Subcutaneous adipose tissue (tissue), 4 donors: ENCODE data around the gene GALK1. TPM values are rescaled to one million over a fixed set of nuclear protein-coding genes. Genes with fewer than 3 reads are reported as not detected.

Experiments used
- total RNA-seq, 4 donors: library from RNA; depleted of rRNA; stranded (reverse); fragments of >200 nt; gene quantifications; one replicate each; pipeline ENCODE4 v1.1.0, GENCODE V29; 2016
- TF ChIP-seq, protein P1 (sequence below): fragments of 450-650 bp; IDR thresholded peaks from one replicate; pipeline ENCODE4 v1.5.1; 2016; ENCODE audit warnings: low read depth, mild to moderate bottlenecking, control low read depth, antibody characterized with exemption, moderate library complexity

Gene GALK1
- total RNA-seq, 4 donors from 2014 or later = 13.2 to 31.3 (median 24.5) TPM

DNA sequence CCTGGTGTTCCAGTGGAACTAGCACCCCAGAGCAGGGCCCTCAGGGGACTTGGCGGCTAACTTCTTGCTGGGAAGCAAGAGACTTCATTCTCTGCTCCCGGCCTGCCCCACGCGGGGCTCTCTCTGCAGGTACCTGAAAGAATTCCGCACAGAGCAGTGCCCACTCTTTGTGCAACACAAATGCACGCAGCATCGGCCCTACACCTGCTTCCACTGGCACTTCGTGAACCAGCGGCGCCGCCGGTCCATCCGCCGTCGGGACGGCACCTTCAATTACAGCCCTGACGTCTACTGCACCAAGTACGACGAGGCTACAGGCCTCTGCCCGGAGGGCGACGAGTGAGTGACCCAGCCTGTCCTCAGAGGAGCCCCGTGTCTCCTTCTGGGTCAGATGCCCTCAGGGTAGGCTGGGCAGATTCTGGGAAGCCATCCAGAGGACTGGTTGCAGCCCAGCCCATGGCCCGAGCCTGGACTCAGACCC, 44.7 kb upstream of the GALK1 start:
- TF ChIP-seq, protein P1, sequence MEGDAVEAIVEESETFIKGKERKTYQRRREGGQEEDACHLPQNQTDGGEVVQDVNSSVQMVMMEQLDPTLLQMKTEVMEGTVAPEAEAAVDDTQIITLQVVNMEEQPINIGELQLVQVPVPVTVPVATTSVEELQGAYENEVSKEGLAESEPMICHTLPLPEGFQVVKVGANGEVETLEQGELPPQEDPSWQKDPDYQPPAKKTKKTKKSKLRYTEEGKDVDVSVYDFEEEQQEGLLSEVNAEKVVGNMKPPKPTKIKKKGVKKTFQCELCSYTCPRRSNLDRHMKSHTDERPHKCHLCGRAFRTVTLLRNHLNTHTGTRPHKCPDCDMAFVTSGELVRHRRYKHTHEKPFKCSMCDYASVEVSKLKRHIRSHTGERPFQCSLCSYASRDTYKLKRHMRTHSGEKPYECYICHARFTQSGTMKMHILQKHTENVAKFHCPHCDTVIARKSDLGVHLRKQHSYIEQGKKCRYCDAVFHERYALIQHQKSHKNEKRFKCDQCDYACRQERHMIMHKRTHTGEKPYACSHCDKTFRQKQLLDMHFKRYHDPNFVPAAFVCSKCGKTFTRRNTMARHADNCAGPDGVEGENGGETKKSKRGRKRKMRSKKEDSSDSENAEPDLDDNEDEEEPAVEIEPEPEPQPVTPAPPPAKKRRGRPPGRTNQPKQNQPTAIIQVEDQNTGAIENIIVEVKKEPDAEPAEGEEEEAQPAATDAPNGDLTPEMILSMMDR = no peak

DNA sequence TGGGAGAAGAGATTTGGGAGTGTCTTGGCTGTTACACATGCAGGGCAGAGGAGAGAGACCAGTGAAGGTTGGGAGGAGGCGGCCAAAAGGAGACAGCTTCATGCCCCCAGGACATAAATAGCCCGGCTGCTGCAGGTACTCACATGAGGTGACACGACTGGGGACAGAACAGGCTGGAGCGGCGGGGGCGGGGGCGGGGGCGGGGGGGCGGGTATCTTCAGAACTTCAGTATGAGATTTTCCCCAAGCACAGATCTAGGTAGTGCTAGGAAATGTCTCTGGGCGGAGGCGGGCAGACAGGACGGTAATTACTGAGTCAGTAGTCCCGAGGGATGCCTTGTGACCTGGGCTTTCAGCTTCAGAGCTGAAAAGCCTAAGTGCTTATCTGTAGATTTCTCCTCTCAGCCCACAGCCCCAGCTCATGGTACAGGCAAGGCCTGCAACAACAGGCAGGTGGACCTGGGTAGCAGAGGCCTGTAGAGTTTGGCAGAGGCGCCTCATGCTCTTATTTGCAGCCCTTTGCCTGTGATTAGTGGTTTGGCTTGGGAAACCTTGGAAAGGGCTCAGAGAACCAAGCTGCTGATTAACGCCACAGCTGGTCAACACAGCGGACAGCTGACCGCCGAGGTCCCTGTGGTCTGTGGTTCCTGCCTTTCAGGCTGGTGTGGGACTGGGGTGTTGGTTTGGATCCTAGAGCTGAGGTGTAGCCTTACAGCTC, 44.1 kb upstream of the GALK1 start:
- TF ChIP-seq, protein P1 = no peak

DNA sequence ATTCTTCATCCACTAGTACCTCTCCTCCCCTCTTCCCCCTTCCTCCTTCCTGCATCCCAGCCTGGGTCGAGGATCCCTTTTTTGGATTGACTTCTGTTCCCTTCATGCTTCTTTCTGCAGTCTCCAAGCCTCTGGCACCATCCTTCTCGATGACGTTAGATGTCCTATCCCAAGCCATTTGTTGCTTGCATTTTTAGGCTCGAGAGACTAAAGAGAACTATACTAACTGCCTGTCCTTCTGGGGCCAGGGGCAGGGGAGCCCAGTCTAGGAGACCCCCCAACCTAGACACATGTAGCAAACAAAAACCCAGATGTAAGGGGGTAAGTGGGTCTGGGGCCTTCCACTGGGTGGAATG, 43.5 kb upstream of the GALK1 start:
- TF ChIP-seq, protein P1 = no peak

DNA sequence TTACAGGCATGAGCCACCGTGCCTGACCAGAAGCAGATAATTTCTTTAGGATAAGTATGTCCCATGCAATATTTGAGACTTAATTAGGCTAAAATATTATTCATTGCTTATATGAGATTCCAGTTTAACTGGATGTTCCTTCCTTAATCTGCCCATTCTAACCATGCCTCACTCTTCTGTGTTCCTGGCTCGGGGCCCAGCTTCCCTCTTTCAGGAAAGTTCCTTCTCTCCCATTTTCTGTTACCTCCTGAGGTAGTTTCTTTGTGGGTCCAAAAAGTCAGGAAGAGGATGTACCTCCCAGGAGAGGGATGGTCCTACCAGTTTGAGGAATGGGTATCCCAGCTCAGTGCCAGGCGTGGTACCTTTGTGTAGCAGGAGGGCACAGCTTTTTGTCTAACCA, 42.9 kb upstream of the GALK1 start:
- TF ChIP-seq, protein P1 = no peak

DNA sequence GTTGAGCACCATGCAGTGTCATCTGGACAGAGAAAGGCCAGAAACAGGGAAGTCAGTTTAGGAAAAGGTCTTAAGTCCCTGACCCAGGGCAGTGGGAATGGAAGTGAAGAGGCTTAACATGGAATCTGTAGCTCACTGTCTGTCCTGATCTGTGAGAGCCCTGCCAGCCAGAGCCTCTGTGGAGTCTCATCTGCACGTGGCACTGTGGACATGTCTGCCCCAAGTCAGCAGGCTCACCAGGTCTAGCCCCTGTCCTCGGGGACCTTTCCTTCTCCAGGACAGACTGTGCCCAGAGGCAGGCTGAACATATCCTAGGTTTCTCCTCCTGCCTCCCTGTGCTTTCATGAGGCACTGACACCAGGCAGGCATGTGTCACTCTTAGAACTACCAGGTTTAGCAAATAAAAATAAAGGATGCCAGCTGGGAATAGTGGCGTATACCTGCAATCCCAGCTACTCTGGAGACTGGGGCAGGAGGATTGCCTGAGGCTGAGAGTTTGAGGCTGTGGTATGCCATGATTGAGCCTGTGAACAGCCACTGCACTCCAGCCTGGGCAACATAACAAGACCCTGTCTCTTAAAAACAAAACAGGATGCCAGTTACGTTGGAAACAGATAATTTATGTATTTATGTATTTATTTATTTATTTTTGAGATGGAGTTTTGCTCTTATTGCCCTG, 42.0 kb upstream of the GALK1 start:
- TF ChIP-seq, protein P1 = no peak

DNA sequence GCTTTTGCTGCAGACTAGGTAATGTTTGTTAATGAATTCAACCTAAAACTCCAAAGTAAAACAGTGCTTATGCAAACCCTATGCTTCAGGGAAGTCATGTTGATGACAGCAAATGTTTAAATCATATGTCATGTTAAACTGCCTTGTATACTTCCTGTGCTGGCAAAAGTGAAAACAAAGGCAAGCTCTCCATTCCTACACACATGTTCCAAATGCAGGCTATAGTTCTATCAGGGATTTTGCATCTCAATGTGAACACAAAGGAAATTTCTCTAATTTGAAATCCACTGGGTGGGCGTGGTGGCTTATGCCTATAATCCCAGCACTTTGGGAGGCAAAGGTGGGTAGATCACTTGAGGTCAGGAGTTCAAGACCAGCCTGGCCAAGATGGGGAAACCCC, 38.9 kb upstream of the GALK1 start:
- TF ChIP-seq, protein P1 = no peak

DNA sequence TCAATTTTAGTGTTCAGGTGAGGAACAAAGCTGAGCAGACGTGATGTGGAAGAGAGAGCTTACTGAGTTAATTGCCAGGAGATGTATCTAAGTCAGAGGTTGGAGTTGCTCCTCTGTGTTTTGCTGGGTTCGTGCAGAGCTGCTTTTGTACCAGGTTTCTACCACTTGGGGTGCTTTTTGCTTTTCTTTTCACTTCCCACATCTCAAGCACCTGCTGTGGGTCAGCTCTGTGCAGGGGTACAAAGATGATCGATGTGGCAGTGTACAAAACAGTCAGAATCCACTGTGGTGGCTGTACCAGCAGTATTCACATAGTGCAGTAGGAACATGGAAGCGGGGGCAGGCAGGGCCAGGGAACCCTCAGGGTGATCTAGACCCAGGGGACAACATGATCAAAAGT, 34.4 kb upstream of the GALK1 start:
- TF ChIP-seq, protein P1 = no peak
